Activated CD4-positive, CD25-positive, alpha-beta regulatory T cell treated with anti-CD3 and anti-CD28 coated beads, Interleukin-2, amount 50 U/mL, for 24 hours (primary cell): ENCODE measurements around the gene TERT.
"Not testable (repeated sequence)": the region's sequence is repeated elsewhere in the genome, so short reads cannot be mapped to it uniquely, and the experiment has no call there.

Experiments used
- ATAC-seq, 2 donors: fragments of 150-1000 bp; cut with Tn5 transposase; one replicate each; pipeline ENCODE4 v1.10.0; 2021; ENCODE audit warnings: mild to moderate bottlenecking in 1 of 2, moderate library complexity in 1 of 2

The TERT gene

DNA sequence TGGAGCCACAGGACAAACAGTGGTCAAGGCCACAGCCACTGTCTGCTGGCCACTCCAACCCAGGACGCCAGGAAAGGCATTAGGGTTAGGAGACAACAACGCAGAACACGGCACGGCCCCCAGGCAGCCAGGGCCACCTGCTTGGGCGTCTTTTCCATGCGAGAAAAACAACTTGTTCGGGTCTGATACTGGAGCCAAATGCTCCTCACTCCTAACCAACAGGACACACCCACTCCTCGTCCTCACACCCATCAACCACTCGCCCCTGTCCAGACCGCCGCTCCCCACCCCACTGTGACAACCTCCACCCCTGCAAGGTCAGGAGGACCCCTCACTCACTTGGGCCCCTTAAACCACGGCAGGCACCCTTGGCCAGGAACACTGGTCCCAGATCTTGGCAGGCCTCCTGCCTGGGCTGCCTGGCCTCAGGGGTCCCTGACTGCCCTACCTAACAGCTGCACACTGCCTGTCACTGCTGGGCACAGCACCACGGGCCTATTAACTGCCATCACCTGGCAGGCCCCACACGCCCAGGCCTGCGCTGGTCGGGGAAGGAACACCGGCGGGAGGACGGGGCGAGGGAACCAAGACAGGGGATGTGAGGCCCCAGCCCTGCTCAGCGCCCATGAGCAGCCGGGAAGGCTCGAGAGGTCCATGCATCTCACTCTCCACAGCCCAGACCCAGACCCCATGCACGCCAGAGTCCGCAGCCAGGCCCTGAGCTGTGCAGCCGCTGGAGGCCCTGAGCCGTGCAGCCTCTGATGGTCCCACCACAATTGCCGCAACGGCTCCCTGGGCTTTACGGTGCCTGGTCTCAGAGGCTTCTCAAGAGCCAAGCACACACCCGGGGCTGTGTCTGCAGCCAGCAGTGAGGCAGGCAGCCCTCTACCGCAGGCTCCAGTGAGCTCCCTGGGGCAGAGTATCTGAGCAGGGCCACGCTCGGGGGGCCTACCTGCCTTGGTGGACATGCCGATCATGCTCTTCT is 36.3 kb upstream of the TERT start:
- ATAC-seq = no peak

DNA sequence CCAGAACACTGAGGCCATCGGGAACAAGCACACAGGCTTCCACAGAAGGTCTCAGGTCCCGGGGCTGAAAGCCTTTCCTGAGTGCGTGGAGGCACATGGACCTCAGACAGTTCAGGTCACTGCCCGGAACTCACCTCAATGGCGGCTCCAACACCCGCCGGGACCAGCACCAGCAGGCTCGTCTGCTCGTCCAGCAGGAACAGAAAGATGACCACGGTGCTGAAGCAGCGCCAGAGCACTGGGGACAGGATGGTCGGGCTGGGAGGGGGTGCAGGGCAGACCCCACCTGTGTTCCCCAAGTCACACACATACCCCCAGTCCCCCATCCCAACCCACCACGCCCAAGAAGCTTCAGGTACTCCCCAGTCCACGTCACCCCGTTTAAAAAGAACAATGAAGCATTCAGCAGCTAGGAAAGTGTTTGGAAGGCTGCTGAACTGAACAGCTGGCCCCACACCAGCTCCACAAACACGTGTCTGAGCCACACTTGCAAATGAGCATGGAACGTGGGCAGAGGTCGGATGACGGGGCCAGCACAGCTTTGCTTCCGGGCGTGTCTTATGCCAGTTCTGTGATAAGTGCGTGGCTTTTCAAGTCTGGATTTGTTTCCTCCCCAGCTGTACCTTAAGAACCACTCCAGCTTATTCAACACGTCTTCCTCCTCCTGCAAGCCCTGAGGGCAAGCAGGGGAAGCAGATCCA is 35.4 kb upstream of the TERT start:
- no peak for ATAC-seq

DNA sequence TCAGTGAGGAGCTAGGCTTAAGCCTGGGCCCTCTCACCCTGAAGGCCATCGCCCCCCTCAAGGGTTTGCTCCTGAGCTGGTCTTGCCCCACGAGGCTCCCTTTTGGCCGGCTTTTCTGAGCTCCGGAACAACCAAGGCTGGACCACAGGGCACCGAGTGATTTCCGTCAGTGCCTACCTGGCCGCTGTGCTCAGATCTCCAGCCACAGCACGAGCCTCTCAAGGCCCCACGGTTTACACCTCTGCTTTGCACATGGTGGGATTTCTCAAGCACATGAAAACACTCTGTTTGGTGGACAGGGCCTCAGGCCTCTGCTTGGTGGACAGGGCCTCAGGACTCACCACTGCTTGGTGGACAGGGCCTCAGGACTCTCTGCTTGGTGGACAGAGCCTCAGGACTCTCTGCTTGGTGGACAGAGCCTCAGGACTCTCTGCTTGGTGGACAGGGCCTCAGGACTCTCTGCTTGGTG is 34.3 kb upstream of the TERT start:
- ATAC-seq = no peak

GRCh38 chr5:1328237-1329110 is 33.6 kb upstream of the TERT start:
- ATAC-seq = not testable (repeated sequence)

- ATAC-seq = not testable (repeated sequence)
These were observed 32.3 kb upstream of the TERT start for GRCh38 chr5:1326901-1327756.

DNA sequence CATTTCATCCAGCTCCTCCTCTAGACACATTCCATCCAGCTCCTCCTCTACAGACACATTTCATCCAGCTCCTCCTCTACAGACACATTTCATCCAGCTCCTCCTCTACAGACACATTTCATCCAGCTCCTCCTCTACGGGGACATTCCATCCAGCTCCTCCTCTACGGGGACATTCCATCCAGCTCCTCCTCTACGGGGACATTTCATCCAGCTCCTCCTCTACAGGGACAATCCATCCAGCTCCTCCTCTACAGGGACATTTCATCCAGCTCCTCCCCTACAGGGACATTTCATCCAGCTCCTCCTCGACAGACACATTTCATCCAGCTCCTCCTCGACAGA is 31.6 kb upstream of the TERT start:
- ATAC-seq = not testable (repeated sequence)

- no peak for ATAC-seq
These were observed 31.1 kb upstream of the TERT start for GRCh38 chr5:1325870-1326531.

- no peak for ATAC-seq
These were observed 30.4 kb upstream of the TERT start for GRCh38 chr5:1325191-1325741.

DNA sequence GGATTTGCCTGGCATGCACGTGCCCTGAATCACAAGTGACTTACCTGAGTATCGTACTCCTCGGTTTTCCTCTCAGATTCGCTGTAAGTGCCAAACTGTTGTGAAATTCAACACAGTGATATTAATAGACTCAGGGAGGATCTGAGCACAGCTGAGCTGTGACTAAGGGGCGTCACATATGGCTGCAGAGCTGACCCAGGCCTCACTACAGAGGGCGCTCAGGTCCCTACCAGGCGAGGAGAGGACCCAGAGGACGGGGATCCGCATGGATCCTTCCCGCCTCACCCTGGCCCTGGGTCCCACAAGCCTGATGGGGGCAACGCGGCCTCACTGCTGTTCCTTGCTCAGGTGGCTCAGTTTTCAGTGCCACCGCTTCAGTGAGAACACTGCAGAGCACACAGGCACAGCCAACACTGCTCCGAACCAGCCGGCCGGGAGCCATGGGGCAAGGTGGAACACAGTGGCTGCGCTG is 29.9 kb upstream of the TERT start:
- ATAC-seq = no peak

GRCh38 chr5:1324301-1324700 is 29.4 kb upstream of the TERT start:
- no peak for ATAC-seq

GRCh38 chr5:1323803-1324173 is 28.9 kb upstream of the TERT start:
- no peak for ATAC-seq

DNA sequence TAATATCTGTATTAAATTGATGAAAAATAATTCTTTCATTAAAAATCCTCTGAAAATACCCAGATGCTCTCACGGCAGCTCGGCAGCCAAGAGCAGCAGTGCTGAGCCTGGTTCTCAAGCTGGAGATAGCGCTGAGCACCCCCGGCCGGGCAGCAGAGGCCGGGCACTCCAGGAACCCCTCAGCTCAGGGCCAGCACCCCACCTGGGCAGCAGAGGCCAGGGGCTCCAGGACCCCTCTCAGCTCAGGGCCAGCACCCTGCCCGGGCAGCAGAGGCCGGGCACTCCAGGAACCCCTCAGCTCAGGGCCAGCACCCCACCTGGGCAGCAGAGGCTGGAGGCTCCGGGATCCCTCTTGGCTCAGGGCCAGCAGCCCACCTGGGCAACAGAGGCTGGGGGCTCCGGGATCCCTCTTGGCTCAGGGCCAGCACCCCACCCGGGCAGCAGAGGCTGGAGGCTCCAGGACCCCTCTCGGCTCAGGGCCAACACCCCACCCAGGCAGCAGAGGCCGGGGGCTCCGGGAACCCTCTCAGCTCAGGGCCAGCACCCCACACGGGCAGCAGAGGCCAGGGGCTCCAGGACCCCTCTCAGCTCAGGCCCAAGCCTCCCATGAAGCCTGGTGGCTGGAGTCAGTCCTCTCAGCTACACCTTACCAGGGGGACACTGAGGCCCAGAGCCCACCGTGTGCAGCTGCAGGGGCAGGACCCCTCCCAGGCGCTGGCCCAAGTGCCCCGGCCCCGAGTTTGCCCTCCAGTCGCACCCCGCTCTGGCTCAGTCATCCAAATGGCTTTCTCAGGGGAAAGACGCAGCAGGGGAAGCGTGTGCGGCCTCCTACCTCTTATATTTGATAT is 28.3 kb upstream of the TERT start:
- no peak for ATAC-seq

DNA sequence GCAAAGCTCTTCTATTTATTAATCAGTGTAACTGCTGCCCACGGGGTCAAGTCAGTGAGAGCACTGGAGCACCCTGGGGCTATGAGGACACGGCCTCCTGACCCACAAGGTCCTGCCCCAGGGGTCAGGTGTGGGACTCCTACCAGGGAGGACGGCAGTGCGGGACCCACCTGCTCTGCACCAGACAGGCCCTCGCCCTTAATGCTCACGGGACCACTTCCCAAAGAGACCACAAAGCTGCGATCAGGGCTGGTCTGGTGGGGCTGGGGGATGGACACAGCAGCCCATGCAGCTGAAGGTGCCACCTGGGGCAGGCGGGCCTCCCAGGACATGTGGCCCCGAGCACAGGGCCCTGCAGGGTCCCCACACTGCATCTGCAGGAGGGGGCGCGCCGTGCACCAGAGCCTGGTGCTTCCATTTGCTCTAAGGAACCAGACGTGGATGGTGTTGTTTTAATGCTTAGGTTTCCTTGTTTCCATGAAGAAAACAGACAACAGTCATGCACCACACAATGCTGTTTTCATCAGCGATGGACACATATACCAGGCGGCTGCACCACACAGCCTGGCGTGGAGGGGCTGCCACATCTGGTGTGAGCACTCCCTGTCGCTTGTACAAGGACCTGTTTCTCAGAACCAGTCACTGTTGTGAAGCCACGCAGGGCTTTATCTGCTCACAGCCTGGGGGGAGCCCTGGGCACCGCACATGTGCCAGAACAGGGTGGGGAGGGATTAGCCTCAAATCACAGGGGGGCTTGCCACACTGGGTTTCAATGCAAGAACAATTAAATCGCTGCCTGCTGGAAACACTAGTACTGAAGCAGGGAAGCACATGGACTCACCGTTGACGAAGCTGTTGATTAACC is 27.4 kb upstream of the TERT start:
- no peak for ATAC-seq

- ATAC-seq = no peak
These were observed 26.7 kb upstream of the TERT start for GRCh38 chr5:1321576-1321975.

DNA sequence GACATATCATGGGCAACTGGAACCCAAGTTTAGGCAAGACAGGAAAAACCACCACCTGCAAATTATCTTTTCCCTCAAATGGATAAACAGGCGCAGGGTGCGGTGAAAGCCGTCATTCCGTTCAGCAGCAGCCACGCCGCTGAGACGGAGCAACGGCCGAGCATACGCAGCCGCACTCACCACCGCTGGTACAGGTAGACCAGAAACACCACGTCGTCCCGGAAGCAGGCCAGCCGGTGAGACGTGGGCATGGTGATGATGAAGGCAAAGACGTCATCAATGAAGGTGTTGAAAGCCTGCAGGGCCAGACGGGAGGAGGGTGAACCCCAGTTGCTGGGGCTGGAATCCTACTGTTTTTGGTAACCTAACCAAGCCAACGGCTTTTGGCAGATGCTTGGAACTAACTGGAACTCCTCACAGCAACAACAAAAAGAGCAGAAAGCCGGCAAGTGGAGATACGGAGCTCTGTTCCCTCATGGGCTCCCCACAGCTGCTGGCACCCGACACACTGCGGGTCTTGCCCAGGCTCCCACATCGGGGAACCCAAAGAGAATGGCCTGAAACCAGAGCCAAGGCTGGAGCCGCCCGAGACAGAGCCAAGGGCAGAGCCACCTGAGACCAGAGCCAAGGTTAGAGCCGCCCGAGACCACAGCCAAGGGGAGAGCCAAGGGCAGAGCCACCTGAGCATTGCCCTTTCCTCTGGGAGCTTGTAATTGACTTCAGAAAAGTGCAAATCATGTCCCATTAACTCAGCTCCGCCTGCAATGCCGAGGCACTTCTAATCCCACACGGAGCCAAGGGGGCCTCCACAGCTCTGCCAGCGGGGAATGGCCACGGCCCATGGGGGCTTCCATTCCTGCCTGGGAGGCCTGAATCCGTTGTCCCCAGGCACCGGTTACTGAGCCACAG is 25.8 kb upstream of the TERT start:
- no peak for ATAC-seq

DNA sequence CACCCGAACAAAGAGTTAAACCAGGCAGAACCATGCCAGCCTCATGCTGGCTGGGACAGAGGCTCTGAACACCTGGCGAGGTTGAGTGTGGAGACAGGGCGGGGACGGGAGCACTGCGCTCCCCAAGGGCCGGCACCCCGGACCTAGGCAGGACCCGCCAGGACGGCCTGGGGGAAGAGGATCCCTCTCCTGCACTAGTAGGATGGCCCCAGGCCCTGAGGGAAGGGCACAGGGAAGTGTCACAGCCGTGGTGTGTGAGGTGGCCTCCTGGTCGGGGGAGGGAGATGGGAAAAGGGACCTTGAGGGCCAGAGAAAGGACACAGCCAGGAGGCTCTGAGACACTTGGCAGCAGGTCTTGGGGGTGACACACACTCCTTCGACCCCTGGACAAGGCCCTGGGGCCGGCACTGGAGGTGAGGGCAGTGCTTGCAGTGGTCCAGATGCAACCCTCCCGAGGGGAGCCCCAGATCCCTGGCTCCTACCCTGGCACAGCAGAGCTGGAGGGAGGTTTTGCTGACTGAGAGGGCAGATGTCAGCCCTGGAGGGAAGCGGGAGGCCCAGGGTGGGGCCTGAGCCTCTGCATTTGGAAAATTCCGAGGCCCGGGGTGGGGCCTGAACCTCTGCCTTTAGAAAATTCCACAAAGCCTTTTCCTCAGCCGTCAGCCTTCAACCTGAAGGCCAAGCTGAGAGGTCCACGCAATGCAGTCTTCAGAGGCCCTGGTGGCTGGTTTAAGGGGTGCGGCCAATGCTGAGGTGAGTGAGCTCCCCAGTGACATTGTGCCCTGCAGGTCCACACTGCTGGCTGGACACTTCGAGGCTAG is 24.8 kb upstream of the TERT start:
- no peak for ATAC-seq
